ENCODE data around the gene LTB4R2.

DNA sequence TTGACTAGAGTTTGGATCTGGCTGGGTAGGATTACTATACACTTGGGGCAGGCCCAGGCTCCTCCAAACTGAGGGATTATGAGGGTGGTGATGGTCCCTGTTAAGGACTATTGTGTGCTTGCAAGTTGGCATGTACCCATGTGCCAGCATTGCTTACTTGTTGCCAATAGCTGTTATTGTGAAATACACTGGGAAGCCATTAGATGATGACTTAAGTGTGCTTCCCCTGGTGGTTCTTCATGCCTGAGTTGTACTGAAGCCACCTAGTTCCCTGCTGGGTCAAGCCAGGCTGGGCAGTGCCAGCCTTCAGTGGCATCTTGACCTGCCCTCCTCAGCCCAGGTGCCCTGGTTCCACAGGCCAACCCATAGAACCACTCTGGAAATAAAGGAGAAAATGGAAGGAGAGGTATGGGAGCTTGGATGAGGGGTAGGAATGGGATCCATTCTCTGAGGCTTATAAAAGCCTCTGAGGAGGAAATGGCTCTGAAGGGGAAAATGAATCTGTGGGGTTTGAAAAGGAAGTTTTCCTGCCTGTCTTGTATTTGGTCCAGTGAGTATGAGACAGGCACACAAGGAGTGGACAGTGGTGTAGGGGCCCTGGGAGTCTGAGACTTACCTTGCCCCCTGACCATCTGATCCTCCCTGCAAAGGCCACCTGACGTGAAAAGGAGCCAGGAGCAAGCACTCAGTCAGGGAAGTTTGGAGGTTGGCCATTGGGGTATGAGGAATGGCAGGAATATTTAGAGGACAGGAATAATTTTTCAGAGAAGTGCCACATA, 2.1 kb downstream of the LTB4R2 start:
- TF ChIP-seq, protein P1, sequence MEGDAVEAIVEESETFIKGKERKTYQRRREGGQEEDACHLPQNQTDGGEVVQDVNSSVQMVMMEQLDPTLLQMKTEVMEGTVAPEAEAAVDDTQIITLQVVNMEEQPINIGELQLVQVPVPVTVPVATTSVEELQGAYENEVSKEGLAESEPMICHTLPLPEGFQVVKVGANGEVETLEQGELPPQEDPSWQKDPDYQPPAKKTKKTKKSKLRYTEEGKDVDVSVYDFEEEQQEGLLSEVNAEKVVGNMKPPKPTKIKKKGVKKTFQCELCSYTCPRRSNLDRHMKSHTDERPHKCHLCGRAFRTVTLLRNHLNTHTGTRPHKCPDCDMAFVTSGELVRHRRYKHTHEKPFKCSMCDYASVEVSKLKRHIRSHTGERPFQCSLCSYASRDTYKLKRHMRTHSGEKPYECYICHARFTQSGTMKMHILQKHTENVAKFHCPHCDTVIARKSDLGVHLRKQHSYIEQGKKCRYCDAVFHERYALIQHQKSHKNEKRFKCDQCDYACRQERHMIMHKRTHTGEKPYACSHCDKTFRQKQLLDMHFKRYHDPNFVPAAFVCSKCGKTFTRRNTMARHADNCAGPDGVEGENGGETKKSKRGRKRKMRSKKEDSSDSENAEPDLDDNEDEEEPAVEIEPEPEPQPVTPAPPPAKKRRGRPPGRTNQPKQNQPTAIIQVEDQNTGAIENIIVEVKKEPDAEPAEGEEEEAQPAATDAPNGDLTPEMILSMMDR (IDR thresholded peaks at IDR 0.05; ENCODE audit: low read length) = no peak
- no peak for TF ChIP-seq EZH2 (optimal IDR thresholded peaks at IDR 0.05; ENCODE audit: low read depth, low read length)

All from MM.1S (cell line).